Peyer's patch (tissue), 4 donors: ENCODE results near the gene MTMR3.

Experiments used
- POLR2A ChIP-seq, 2 donors: fragments of 450-650 bp; IDR thresholded peaks; one replicate each; pipeline ENCODE4 v1.5.1; 2017; ENCODE audit warnings: antibody characterized with exemption in 2 of 2, mild to moderate bottlenecking in 2 of 2, moderate library complexity in 2 of 2
- TF ChIP-seq, protein P1 (sequence below), 6 experiments: fragments of 450-650 bp in 4 of 6; fragments of 200-600 bp in 2 of 6; sonication (generic) in 1 of 6; IDR thresholded peaks; one replicate each; pipeline ENCODE4 v1.5.1; 2017 to 2019; ENCODE audit warnings: antibody characterized with exemption in 6 of 6, mild to moderate bottlenecking in 3 of 6, moderate library complexity in 1 of 6

DNA sequence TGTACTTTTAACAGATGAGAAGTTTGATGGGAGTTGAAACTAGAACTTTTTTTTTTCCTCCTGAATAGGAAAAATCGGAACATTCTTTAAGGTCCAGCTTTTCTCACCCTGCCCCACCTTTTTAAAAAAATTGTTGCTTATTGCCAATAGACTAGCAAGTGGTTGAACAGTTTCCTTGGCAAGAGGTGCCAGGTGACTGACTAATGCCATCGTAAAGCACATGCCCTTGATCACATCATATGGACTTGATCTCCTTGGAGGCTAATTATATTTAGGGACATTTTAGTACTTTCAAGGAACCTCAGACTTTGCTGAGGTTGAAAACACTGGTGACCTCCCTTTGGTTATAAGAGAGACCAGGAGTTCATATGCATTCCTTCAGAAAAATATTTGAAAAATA is 57.6 kb downstream of the MTMR3 start:
- TF ChIP-seq POLR2A (IDR thresholded peaks at IDR 0.05) = no peak
- TF ChIP-seq, protein P1, sequence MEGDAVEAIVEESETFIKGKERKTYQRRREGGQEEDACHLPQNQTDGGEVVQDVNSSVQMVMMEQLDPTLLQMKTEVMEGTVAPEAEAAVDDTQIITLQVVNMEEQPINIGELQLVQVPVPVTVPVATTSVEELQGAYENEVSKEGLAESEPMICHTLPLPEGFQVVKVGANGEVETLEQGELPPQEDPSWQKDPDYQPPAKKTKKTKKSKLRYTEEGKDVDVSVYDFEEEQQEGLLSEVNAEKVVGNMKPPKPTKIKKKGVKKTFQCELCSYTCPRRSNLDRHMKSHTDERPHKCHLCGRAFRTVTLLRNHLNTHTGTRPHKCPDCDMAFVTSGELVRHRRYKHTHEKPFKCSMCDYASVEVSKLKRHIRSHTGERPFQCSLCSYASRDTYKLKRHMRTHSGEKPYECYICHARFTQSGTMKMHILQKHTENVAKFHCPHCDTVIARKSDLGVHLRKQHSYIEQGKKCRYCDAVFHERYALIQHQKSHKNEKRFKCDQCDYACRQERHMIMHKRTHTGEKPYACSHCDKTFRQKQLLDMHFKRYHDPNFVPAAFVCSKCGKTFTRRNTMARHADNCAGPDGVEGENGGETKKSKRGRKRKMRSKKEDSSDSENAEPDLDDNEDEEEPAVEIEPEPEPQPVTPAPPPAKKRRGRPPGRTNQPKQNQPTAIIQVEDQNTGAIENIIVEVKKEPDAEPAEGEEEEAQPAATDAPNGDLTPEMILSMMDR (IDR thresholded peaks at IDR 0.05) = no peak
